BLaER1 treated with 17β-estradiol and CSF1 and Interleukin-3, amounts not matched to agents 10 nM and 100 nM (cell line): ENCODE measurements around the gene AGPAT3.

ENCODE experiments used
- H3K27ac ChIP-seq, 11 experiments: shearing (Covaris generic); formaldehyde crosslinking; 2 replicates each; pipeline ENCODE4 v1.8.1; 2022
- H3K27me3 ChIP-seq, 11 experiments: shearing (Covaris generic); formaldehyde crosslinking; 2 replicates each; pipeline ENCODE4 v1.8.1; 2022
- H3K36me3 ChIP-seq, 11 experiments: shearing (Covaris generic); formaldehyde crosslinking; 2 replicates each; pipeline ENCODE4 v1.8.1; 2022
- H3K4me1 ChIP-seq, 10 experiments: shearing (Covaris generic); formaldehyde crosslinking; 2 replicates each; pipeline ENCODE4 v1.8.1; 2022
- H3K4me2 ChIP-seq, 11 experiments: shearing (Covaris generic); formaldehyde crosslinking; 2 replicates each; pipeline ENCODE4 v1.8.1; 2022
- H3K4me3 ChIP-seq, 10 experiments: shearing (Covaris generic); formaldehyde crosslinking; 2 replicates each; pipeline ENCODE4 v1.8.1; 2022
- H3K9ac ChIP-seq, 11 experiments: shearing (Covaris generic); formaldehyde crosslinking; 2 replicates each; pipeline ENCODE4 v1.8.1; 2022
- H3K9me3 ChIP-seq, 11 experiments: shearing (Covaris generic); formaldehyde crosslinking; replicated peaks in 1 of 11; 2 replicates each; pipeline ENCODE4 v1.8.1; 2022
- H4K20me1 ChIP-seq, 11 experiments: shearing (Covaris generic); formaldehyde crosslinking; 2 replicates each; pipeline ENCODE4 v1.8.1; 2022
- Cebpa-rat ChIP-seq, 11 experiments: shearing (Covaris generic); IDR thresholded peaks; 2 replicates each; pipeline ENCODE4 v1.8.1; 2022

Gene AGPAT3

GRCh38 chr21:43968410-43969114 is 103.5 kb downstream of the AGPAT3 start:
- Histone ChIP-seq H3K4me2 (peak overlapping the region in 2 of 11 experiments; percentile 12 to 30; a peak in 3 of 22 replicates), H3K9me3 (no peaks in the 10 kb centered on the region), H3K4me3 (no peak overlapping the region), H3K36me3 (peaks cover 0 to 75% (median 33%) of the 10 kb centered on the region in 11 experiments; a peak in 18 of 22 replicates), H4K20me1 (peaks cover 43 to 79% (median 51%) of the 10 kb centered on the region in 11 experiments), H3K27ac (no peak overlapping the region), H3K9ac (no peak overlapping the region), H3K27me3 (no peaks in the 10 kb centered on the region; a peak in 2 of 22 replicates), H3K4me1 (peaks cover 13 to 38% (median 23%) of the 10 kb centered on the region in 10 experiments)
- no peak for TF ChIP-seq Cebpa-rat (IDR thresholded peaks at IDR 0.05)

- Histone ChIP-seq H3K27ac (no peak overlapping the region), H3K27me3 (no peaks in the 10 kb centered on the region; a peak in 2 of 22 replicates), H3K4me1 (peaks cover 13 to 38% (median 23%) of the 10 kb centered on the region in 10 experiments), H3K4me2 (peak overlapping the region in 3 of 11 experiments; percentile 12 to 30 (median 18); a peak in 3 of 22 replicates), H3K9ac (no peak overlapping the region), H3K9me3 (no peaks in the 10 kb centered on the region), H4K20me1 (peaks cover 43 to 81% (median 53%) of the 10 kb centered on the region in 11 experiments), H3K36me3 (peaks cover 0 to 76% (median 33%) of the 10 kb centered on the region in 11 experiments; a peak in 18 of 22 replicates), H3K4me3 (no peak overlapping the region)
- TF ChIP-seq Cebpa-rat (IDR thresholded peaks at IDR 0.05) = no peak
Observed at GRCh38 chr21:43969115-43969444, 104.1 kb downstream of the AGPAT3 start.

GRCh38 chr21:43970551-43970950 is 105.5 kb downstream of the AGPAT3 start:
- no peaks in the 10 kb centered on the region for H3K9me3 ChIP-seq
- no peak overlapping the region for H3K9ac ChIP-seq
- H3K27ac ChIP-seq = no peak overlapping the region
- peaks cover 32 to 71% (median 45%) of the 10 kb centered on the region in 11 experiments for H4K20me1 ChIP-seq
- H3K4me3 ChIP-seq = no peak overlapping the region
- peaks cover 15 to 38% (median 22%) of the 10 kb centered on the region in 10 experiments for H3K4me1 ChIP-seq
- no peak overlapping the region for H3K4me2 ChIP-seq
- H3K36me3 ChIP-seq = peaks cover 0 to 67% (median 33%) of the 10 kb centered on the region in 11 experiments; a peak in 18 of 22 replicates
- TF ChIP-seq Cebpa-rat (IDR thresholded peaks at IDR 0.05) = no peak
- H3K27me3 ChIP-seq = no peaks in the 10 kb centered on the region; a peak in 1 of 22 replicates

GRCh38 chr21:43971201-43971991 is 106.4 kb downstream of the AGPAT3 start:
- Histone ChIP-seq H3K36me3 (peaks cover 0 to 61% (median 33%) of the 10 kb centered on the region in 11 experiments; a peak in 18 of 22 replicates), H3K4me1 (peaks cover 14 to 37% (median 19%) of the 10 kb centered on the region in 10 experiments), H3K9me3 (no peaks in the 10 kb centered on the region), H3K27ac (no peak overlapping the region), H3K9ac (no peak overlapping the region), H3K4me2 (0 out of 22 replicates have a peak overlapping the region, but pooled peaks of 2 of the 11 experiments have one; percentile 3 to 8), H3K4me3 (no peak overlapping the region), H3K27me3 (no peaks in the 10 kb centered on the region), H4K20me1 (peaks cover 24 to 62% (median 37%) of the 10 kb centered on the region in 11 experiments)
- TF ChIP-seq Cebpa-rat (IDR thresholded peaks at IDR 0.05) = no peak

GRCh38 chr21:43971992-43972255 is 106.9 kb downstream of the AGPAT3 start:
- H3K4me1 ChIP-seq = peaks cover 10 to 32% (median 19%) of the 10 kb centered on the region in 10 experiments
- H3K27ac ChIP-seq = no peak overlapping the region
- no peaks in the 10 kb centered on the region for H3K27me3 ChIP-seq
- no peaks in the 10 kb centered on the region for H3K9me3 ChIP-seq
- no peak for TF ChIP-seq Cebpa-rat (IDR thresholded peaks at IDR 0.05)
- H3K4me2 ChIP-seq = no peak overlapping the region
- H4K20me1 ChIP-seq = peaks cover 19 to 57% (median 31%) of the 10 kb centered on the region in 11 experiments; a peak in 21 of 22 replicates
- no peak overlapping the region for H3K9ac ChIP-seq
- no peak overlapping the region for H3K4me3 ChIP-seq
- H3K36me3 ChIP-seq = peaks cover 0 to 60% (median 33%) of the 10 kb centered on the region in 11 experiments; a peak in 18 of 22 replicates

- no peaks in the 10 kb centered on the region for H3K27me3 ChIP-seq
- H3K36me3 ChIP-seq = peaks cover 0 to 65% (median 31%) of the 10 kb centered on the region in 11 experiments; a peak in 18 of 22 replicates
- no peak for TF ChIP-seq Cebpa-rat (IDR thresholded peaks at IDR 0.05)
- H3K4me3 ChIP-seq = no peak overlapping the region
- no peak overlapping the region for H3K27ac ChIP-seq
- peaks cover 0 to 28% (median 16%) of the 10 kb centered on the region in 10 experiments; a peak in 14 of 20 replicates for H3K4me1 ChIP-seq
- peaks cover 10 to 46% (median 21%) of the 10 kb centered on the region in 11 experiments; a peak in 17 of 22 replicates for H4K20me1 ChIP-seq
- H3K4me2 ChIP-seq = no peak overlapping the region
- H3K9ac ChIP-seq = no peak overlapping the region
- no peaks in the 10 kb centered on the region for H3K9me3 ChIP-seq
Observed at GRCh38 chr21:43972850-43973633, 108.0 kb downstream of the AGPAT3 start.

- Histone ChIP-seq H3K4me1 (peaks cover 0 to 28% (median 16%) of the 10 kb centered on the region in 10 experiments; a peak in 14 of 20 replicates), H3K4me3 (no peak overlapping the region), H3K36me3 (peaks cover 0 to 67% (median 31%) of the 10 kb centered on the region in 11 experiments; a peak in 18 of 22 replicates), H3K27me3 (no peaks in the 10 kb centered on the region), H3K27ac (no peak overlapping the region), H3K9me3 (no peaks in the 10 kb centered on the region), H3K4me2 (no peak overlapping the region), H4K20me1 (peaks cover 6 to 42% (median 19%) of the 10 kb centered on the region in 11 experiments; a peak in 17 of 22 replicates), H3K9ac (no peak overlapping the region)
- no peak for TF ChIP-seq Cebpa-rat (IDR thresholded peaks at IDR 0.05)
Observed at GRCh38 chr21:43973634-43973955, 108.6 kb downstream of the AGPAT3 start.

- Histone ChIP-seq H3K27me3 (peaks cover 0 to 9% (median 6%) of the 10 kb centered on the region in 11 experiments; a peak in 11 of 22 replicates), H3K9me3 (no peaks in the 10 kb centered on the region), H3K4me3 (no peak overlapping the region), H3K27ac (no peak overlapping the region), H3K9ac (no peak overlapping the region), H3K36me3 (peaks cover 0 to 64% (median 23%) of the 10 kb centered on the region in 11 experiments; a peak in 15 of 22 replicates), H3K4me1 (peaks cover 0 to 27% (median 19%) of the 10 kb centered on the region in 10 experiments; a peak in 15 of 20 replicates), H4K20me1 (peaks cover 0 to 40% (median 12%) of the 10 kb centered on the region in 11 experiments; a peak in 10 of 22 replicates), H3K4me2 (peak overlapping the region in 1 of 11 experiments; percentile 29; a peak in 1 of 22 replicates)
- TF ChIP-seq Cebpa-rat (IDR thresholded peaks at IDR 0.05) = no peak
Observed at GRCh38 chr21:43974791-43975468, 109.9 kb downstream of the AGPAT3 start.
